Liver (tissue), 9 donors: Measurements from ENCODE around the gene AGPAT2. TPM values are rescaled to one million over a fixed set of nuclear protein-coding genes. Genes with fewer than 3 reads are reported as not detected.
A peak's percentile ranks its signal among the peaks of the same experiment; 100 is the strongest.

Experiments
- DNase-seq: peaks from one replicate; pipeline ENCODE4 v3.0.0-alpha.2; 2017; ENCODE audit warnings: low spot score
- H3K27ac ChIP-seq, 2 donors: one replicate each; pipeline ENCODE4 v1.7.0; 2013; ENCODE audit warnings: inconsistent platforms in 2 of 2, low read length in 2 of 2, control low read depth in 1 of 2, low read depth in 1 of 2, mild to moderate bottlenecking in 1 of 2
- H3K27me3 ChIP-seq, 4 donors: one replicate each; pipeline versions ENCODE4 v1.6.1 to v1.7.0; 2013; ENCODE audit warnings: low read length in 3 of 4, inconsistent platforms in 1 of 4, mild to moderate bottlenecking in 1 of 4, moderate library complexity in 1 of 4; ENCODE audit not compliant: control insufficient read depth in 4 of 4, insufficient read depth in 4 of 4
- H3K36me3 ChIP-seq, 4 donors: one replicate each; pipeline versions ENCODE4 v1.6.1 to v1.7.0; 2013; ENCODE audit warnings: low read length in 3 of 4, mild to moderate bottlenecking in 3 of 4, low read depth in 1 of 4, moderate library complexity in 1 of 4; ENCODE audit not compliant: control insufficient read depth in 4 of 4, insufficient read depth in 3 of 4
- H3K4me1 ChIP-seq, 4 donors: one replicate each; pipeline versions ENCODE4 v1.6.1 to v1.7.0; 2013; ENCODE audit warnings: low read length in 3 of 4, mild to moderate bottlenecking in 3 of 4, moderate library complexity in 1 of 4; ENCODE audit not compliant: control insufficient read depth in 4 of 4, insufficient read depth in 4 of 4
- H3K4me3 ChIP-seq, 3 donors: one replicate each; pipeline versions ENCODE4 v1.6.1 to v1.7.0; 2013; ENCODE audit warnings: low read length in 3 of 3, control low read depth in 1 of 3, low read depth in 1 of 3, mild to moderate bottlenecking in 1 of 3
- H3K9ac ChIP-seq, 2 donors: one replicate each; pipeline ENCODE4 v1.7.0; 2013; ENCODE audit warnings: low read length in 2 of 2, mild to moderate bottlenecking in 2 of 2, moderate library complexity in 2 of 2, control low read depth in 1 of 2, low read depth in 1 of 2
- H3K9me3 ChIP-seq, 4 donors: one replicate each; pipeline versions ENCODE4 v1.6.1 to v1.7.0; 2013; ENCODE audit warnings: low read length in 3 of 4; ENCODE audit not compliant: control insufficient read depth in 4 of 4
- EGR1 ChIP-seq, 2 donors: IDR thresholded peaks; 2 replicates each; pipeline ENCODE4 v1.6.1; 2016 to 2018; ENCODE audit warnings: antibody characterized with exemption in 2 of 2, low read depth in 2 of 2
- FOXA1 ChIP-seq: IDR thresholded peaks from 2 replicates; pipeline ENCODE4 v1.6.1; 2016; ENCODE audit warnings: antibody characterized with exemption
- FOXA2 ChIP-seq: IDR thresholded peaks from 2 replicates; pipeline ENCODE4 v1.6.1; 2016; ENCODE audit warnings: antibody characterized with exemption
- GABPA ChIP-seq, 2 donors: IDR thresholded peaks in 1 of 2; conservative IDR thresholded peaks in 1 of 2; 2 replicates each; pipeline ENCODE4 v1.6.1; 2016; ENCODE audit warnings: antibody characterized with exemption in 2 of 2, mild to moderate bottlenecking in 1 of 2, moderate library complexity in 1 of 2
- HNF4A ChIP-seq, 2 donors: conservative IDR thresholded peaks; 2 replicates each; pipeline ENCODE4 v1.6.1; 2016; ENCODE audit warnings: antibody characterized with exemption in 2 of 2, mild to moderate bottlenecking in 2 of 2
- JUND ChIP-seq, 2 donors: IDR thresholded peaks; 2 replicates each; pipeline ENCODE4 v1.6.1; 2016; ENCODE audit warnings: antibody characterized with exemption in 2 of 2
- RAD21 ChIP-seq, 2 donors: IDR thresholded peaks; 2 replicates each; pipeline ENCODE4 v1.6.1; 2016; ENCODE audit warnings: antibody characterized with exemption in 2 of 2, mild to moderate bottlenecking in 2 of 2
- SP1 ChIP-seq: IDR thresholded peaks from 2 replicates; pipeline ENCODE4 v1.6.1; 2018; ENCODE audit warnings: antibody characterized with exemption, mild to moderate bottlenecking
- TAF1 ChIP-seq: conservative IDR thresholded peaks from 2 replicates; pipeline ENCODE4 v1.6.1; 2016; ENCODE audit warnings: antibody characterized with exemption, mild to moderate bottlenecking
- YY1 ChIP-seq: IDR thresholded peaks from 2 replicates; pipeline ENCODE4 v1.6.1; 2016; ENCODE audit warnings: antibody characterized with exemption, mild to moderate bottlenecking
- WGBS: extraction: QIAGEN DNeasy Blood & Tissue Kit; methylation state at CpG from one replicate; pipeline ENCODE4 v1.1.7; 2013; 5-methylcytosine and 5-hydroxymethylcytosine counted together
- polyA plus RNA-seq, 2 donors: library from polyadenylated mRNA; stranded (reverse) in 1 of 2; unstranded in 1 of 2; fragments of 200-250 nt in 1 of 2; fragments of >200 nt in 1 of 2; fragmentation: Nextera tagmentation in 1 of 2; extraction: Ambion mirVana in 1 of 2; gene quantifications; one replicate each; pipeline versions ENCODE4 v1.2.1 to v1.2.3, GENCODE V29; 2013 to 2015
- total RNA-seq, 2 donors: library from RNA; depleted of rRNA; stranded (reverse); fragments of >200 nt; gene quantifications; one replicate each; pipeline ENCODE4 v1.2.3, GENCODE V29; 2014
- TF ChIP-seq, protein P1 (sequence below): IDR thresholded peaks from 2 replicates; pipeline ENCODE4 v1.6.1; 2016; ENCODE audit warnings: antibody characterized with exemption
- TF ChIP-seq, protein P2 (sequence below): IDR thresholded peaks from 2 replicates; pipeline ENCODE4 v1.6.1; 2016; ENCODE audit warnings: antibody characterized with exemption
- TF ChIP-seq, protein P3 (sequence below): fragments of 150-350 bp; IDR thresholded peaks from 2 replicates; pipeline ENCODE4 v1.5.1; 2017; ENCODE audit warnings: improper control_type of control experiment, low read depth, low read length; ENCODE audit not compliant: missing input control
- TF ChIP-seq, protein P4 (sequence below): IDR thresholded peaks from 2 replicates; pipeline ENCODE4 v1.6.1; 2016; ENCODE audit warnings: antibody characterized with exemption, mild to moderate bottlenecking
- TF ChIP-seq, protein P5 (sequence below): IDR thresholded peaks from 2 replicates; pipeline ENCODE4 v1.6.1; 2016; ENCODE audit warnings: antibody characterized with exemption
- donor health status: healthy.
- donor health status: healthy.
- donor health status: healthy.
- donor health status: healthy.
- donor health status: healthy.

Gene AGPAT2
- total and polyA plus RNA-seq, 4 donors: 75.1 to 222 (median 212) TPM

DNA sequence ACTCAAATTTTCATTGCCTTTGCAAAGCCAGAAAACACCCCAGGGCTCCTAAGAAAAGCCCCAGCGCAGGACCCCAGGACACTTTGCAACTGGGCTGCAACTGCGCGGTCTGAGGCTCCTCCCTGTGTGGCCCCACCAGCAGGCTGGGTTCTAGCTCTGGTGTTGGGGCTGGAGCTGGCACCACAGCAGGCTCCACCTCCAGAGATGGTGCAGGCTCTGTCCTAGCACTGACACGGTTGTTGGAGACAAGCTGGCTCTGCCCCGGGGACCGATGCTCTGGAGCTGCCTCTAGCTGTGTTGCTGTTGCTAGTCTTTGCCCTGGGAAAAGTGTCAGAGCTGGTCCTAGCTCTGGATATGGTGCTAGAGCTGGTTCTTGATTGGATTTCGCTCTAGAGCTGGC lies 41.9 kb upstream of the AGPAT2 start:
- Histone ChIP-seq H3K4me1 (peaks cover 0 to 36% (median 27%) of the 10 kb centered on the region in 4 donors), H3K27ac (no peak overlapping the region), H3K36me3 (peaks cover 5 to 16% (median 12%) of the 10 kb centered on the region in 4 donors), H3K27me3 (no peaks in the 10 kb centered on the region), H3K9me3 (no peaks in the 10 kb centered on the region), H3K4me3 (peak overlapping the region in 1 of 3 donors; percentile 70), H3K9ac (no peak overlapping the region)
- TF ChIP-seq YY1 (no peak), EGR1 (IDR thresholded peaks at IDR 0.05; ENCODE audit: low read depth in 2 of 2) (no peak), JUND (IDR thresholded peaks at IDR 0.05) (no peak), FOXA1 (no peak)
- TF ChIP-seq, protein P1, sequence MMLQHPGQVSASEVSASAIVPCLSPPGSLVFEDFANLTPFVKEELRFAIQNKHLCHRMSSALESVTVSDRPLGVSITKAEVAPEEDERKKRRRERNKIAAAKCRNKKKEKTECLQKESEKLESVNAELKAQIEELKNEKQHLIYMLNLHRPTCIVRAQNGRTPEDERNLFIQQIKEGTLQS: no peak
- WGBS: 69% methylated on average over 7 of the region's 7 CpGs
- no peak for DNase-seq

DNA sequence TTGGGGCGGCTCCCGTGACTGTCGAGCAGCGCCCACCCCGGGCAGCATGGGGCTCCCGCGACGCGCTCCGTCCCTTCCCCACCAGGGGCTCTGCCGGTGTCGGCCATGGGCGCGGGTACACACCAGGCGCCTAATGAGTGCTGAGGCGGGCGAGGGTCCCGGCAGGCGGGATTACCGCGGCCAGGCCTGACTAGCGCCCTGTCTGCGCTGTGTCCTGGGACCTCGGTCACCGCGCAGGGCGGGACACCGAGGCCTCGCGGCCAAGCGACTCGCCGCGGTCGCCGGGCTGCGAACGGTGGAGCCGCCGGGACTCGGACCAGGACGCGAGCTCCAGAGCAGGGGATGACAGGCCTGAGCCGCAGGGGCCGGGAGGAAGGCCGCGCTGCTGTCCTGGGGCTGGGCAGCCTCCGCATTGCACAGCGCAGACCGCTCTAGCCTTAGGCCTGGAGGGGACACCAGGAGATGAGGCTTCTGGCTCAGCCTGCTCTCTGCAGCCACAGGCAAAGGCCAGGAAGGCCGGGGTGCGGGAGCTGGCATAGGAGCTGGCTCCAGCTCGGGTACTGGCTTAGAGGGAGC lies 41.4 kb upstream of the AGPAT2 start:
- 3% methylated on average over 53 of the region's 53 CpGs for WGBS

More for the DNA sequence above, 41.4 kb upstream of the AGPAT2 start:
- Histone ChIP-seq H3K36me3 (peaks cover 9 to 21% (median 14%) of the 10 kb centered on the region in 4 donors), H3K9me3 (no peaks in the 10 kb centered on the region), H3K27ac (peak overlapping the region; percentile 51 to 55), H3K27me3 (no peaks in the 10 kb centered on the region), H3K9ac (peak overlapping the region; percentile 22 to 38), H3K4me3 (peak overlapping the region; percentile 70 to 99 (median 77)), H3K4me1 (peaks cover 0 to 40% (median 30%) of the 10 kb centered on the region in 4 donors)
- TF ChIP-seq FOXA2: no peak
- TF ChIP-seq TAF1: no peak
- TF ChIP-seq, protein P2, sequence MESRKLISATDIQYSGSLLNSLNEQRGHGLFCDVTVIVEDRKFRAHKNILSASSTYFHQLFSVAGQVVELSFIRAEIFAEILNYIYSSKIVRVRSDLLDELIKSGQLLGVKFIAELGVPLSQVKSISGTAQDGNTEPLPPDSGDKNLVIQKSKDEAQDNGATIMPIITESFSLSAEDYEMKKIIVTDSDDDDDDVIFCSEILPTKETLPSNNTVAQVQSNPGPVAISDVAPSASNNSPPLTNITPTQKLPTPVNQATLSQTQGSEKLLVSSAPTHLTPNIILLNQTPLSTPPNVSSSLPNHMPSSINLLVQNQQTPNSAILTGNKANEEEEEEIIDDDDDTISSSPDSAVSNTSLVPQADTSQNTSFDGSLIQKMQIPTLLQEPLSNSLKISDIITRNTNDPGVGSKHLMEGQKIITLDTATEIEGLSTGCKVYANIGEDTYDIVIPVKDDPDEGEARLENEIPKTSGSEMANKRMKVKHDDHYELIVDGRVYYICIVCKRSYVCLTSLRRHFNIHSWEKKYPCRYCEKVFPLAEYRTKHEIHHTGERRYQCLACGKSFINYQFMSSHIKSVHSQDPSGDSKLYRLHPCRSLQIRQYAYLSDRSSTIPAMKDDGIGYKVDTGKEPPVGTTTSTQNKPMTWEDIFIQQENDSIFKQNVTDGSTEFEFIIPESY: no peak
- TF ChIP-seq RAD21 (IDR thresholded peaks at IDR 0.05): no peak
- TF ChIP-seq, protein P3, sequence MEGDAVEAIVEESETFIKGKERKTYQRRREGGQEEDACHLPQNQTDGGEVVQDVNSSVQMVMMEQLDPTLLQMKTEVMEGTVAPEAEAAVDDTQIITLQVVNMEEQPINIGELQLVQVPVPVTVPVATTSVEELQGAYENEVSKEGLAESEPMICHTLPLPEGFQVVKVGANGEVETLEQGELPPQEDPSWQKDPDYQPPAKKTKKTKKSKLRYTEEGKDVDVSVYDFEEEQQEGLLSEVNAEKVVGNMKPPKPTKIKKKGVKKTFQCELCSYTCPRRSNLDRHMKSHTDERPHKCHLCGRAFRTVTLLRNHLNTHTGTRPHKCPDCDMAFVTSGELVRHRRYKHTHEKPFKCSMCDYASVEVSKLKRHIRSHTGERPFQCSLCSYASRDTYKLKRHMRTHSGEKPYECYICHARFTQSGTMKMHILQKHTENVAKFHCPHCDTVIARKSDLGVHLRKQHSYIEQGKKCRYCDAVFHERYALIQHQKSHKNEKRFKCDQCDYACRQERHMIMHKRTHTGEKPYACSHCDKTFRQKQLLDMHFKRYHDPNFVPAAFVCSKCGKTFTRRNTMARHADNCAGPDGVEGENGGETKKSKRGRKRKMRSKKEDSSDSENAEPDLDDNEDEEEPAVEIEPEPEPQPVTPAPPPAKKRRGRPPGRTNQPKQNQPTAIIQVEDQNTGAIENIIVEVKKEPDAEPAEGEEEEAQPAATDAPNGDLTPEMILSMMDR: no peak
- no peak for TF ChIP-seq GABPA (IDR thresholded peaks at IDR 0.05 in 1 of 2, conservative IDR thresholded peaks at IDR 0.05 in 1 of 2)
- TF ChIP-seq, protein P4, sequence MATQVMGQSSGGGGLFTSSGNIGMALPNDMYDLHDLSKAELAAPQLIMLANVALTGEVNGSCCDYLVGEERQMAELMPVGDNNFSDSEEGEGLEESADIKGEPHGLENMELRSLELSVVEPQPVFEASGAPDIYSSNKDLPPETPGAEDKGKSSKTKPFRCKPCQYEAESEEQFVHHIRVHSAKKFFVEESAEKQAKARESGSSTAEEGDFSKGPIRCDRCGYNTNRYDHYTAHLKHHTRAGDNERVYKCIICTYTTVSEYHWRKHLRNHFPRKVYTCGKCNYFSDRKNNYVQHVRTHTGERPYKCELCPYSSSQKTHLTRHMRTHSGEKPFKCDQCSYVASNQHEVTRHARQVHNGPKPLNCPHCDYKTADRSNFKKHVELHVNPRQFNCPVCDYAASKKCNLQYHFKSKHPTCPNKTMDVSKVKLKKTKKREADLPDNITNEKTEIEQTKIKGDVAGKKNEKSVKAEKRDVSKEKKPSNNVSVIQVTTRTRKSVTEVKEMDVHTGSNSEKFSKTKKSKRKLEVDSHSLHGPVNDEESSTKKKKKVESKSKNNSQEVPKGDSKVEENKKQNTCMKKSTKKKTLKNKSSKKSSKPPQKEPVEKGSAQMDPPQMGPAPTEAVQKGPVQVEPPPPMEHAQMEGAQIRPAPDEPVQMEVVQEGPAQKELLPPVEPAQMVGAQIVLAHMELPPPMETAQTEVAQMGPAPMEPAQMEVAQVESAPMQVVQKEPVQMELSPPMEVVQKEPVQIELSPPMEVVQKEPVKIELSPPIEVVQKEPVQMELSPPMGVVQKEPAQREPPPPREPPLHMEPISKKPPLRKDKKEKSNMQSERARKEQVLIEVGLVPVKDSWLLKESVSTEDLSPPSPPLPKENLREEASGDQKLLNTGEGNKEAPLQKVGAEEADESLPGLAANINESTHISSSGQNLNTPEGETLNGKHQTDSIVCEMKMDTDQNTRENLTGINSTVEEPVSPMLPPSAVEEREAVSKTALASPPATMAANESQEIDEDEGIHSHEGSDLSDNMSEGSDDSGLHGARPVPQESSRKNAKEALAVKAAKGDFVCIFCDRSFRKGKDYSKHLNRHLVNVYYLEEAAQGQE: no peak
- TF ChIP-seq, protein P5, sequence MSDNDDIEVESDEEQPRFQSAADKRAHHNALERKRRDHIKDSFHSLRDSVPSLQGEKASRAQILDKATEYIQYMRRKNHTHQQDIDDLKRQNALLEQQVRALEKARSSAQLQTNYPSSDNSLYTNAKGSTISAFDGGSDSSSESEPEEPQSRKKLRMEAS: no peak
- no peak for TF ChIP-seq HNF4A (conservative IDR thresholded peaks at IDR 0.05)
- no peak for TF ChIP-seq JUND (IDR thresholded peaks at IDR 0.05)
- no peak for TF ChIP-seq YY1
- TF ChIP-seq FOXA1: no peak
- no peak for TF ChIP-seq SP1
- no peak for DNase-seq
